SK-N-SH treated with all-trans-retinoic acid at 6 μM for 48 hours (cell line): ENCODE data around the gene MRPS16.

Experiments used
- ATAC-seq: fragments of 200-7000 bp; cut with Tn5 transposase; 3 replicates; pipeline ENCODE4 v1.9.1; 2020; ENCODE audit warnings: mild to moderate bottlenecking, moderate library complexity
- BACH2 ChIP-seq: fragments of 250-450 bp; sonication (Bioruptor Pico); IDR thresholded peaks from 2 replicates; pipeline ENCODE4 v1.9.0; 2021; ENCODE audit warnings: mild to moderate bottlenecking, borderline replicate concordance
- CREB5 ChIP-seq: fragments of 250-450 bp; sonication (Bioruptor Pico); IDR thresholded peaks from 2 replicates; pipeline ENCODE4 v1.5.1; 2020; ENCODE audit warnings: low read depth, mild to moderate bottlenecking, moderate library complexity
- CSDC2 ChIP-seq: fragments of 250-450 bp; sonication (Bioruptor Pico); IDR thresholded peaks from 2 replicates; pipeline ENCODE4 v1.5.0; 2020; ENCODE audit warnings: mild to moderate bottlenecking, moderate library complexity
- CSRNP3 ChIP-seq: fragments of 250-450 bp; sonication (Bioruptor Pico); IDR thresholded peaks from 2 replicates; pipeline ENCODE4 v1.5.1; 2021; ENCODE audit warnings: mild to moderate bottlenecking, moderate library complexity
- ESRRG ChIP-seq: fragments of 250-450 bp; sonication (Bioruptor Pico); IDR thresholded peaks from 2 replicates; pipeline ENCODE4 v1.6.1; 2021; ENCODE audit warnings: mild to moderate bottlenecking
- GLIS3 ChIP-seq: fragments of 250-450 bp; sonication (Bioruptor Pico); IDR thresholded peaks from 2 replicates; pipeline ENCODE4 v1.5.0; 2020; ENCODE audit warnings: mild to moderate bottlenecking, moderate library complexity
- ISL1 ChIP-seq: fragments of 250-450 bp; sonication (Bioruptor Pico); IDR thresholded peaks from 2 replicates; pipeline ENCODE4 v2.1.2; 2022; ENCODE audit warnings: mild to moderate bottlenecking, moderate library complexity
- OSR1 ChIP-seq: fragments of 250-450 bp; sonication (Bioruptor Pico); IDR thresholded peaks from 2 replicates; pipeline ENCODE4 v1.8.0; 2022; ENCODE audit warnings: moderate library complexity, mild to moderate bottlenecking, inconsistent platforms
- PATZ1 ChIP-seq: fragments of 250-450 bp; sonication (Bioruptor Pico); IDR thresholded peaks from 2 replicates; pipeline ENCODE4 v1.8.0; 2020; ENCODE audit warnings: mild to moderate bottlenecking, moderate library complexity, borderline replicate concordance
- POU6F1 ChIP-seq: fragments of 250-450 bp; sonication (Bioruptor Pico); IDR thresholded peaks from 2 replicates; pipeline ENCODE4 v1.8.0; 2021; ENCODE audit warnings: low read depth, mild to moderate bottlenecking, moderate library complexity, borderline replicate concordance
- SNAI2 ChIP-seq: fragments of 250-450 bp; sonication (Bioruptor Pico); IDR thresholded peaks from 2 replicates; pipeline ENCODE4 v1.5.0; 2020; ENCODE audit warnings: mild to moderate bottlenecking, moderate library complexity
- TCF4 ChIP-seq: fragments of 250-450 bp; sonication (Bioruptor Pico); IDR thresholded peaks from 2 replicates; pipeline ENCODE4 v1.8.0; 2021; ENCODE audit warnings: mild to moderate bottlenecking, moderate library complexity, borderline replicate concordance
- TOX ChIP-seq: fragments of 250-450 bp; sonication (Bioruptor Pico); IDR thresholded peaks from 2 replicates; pipeline ENCODE4 v1.8.0; 2021; ENCODE audit warnings: mild to moderate bottlenecking, moderate library complexity, borderline replicate concordance
- TSHZ2 ChIP-seq: fragments of 250-450 bp; sonication (Bioruptor Pico); IDR thresholded peaks from 2 replicates; pipeline ENCODE4 v1.5.0; 2020; ENCODE audit warnings: mild to moderate bottlenecking, moderate library complexity
- ZC3H10 ChIP-seq: fragments of 250-450 bp; sonication (Bioruptor Pico); IDR thresholded peaks from 2 replicates; pipeline ENCODE4 v1.5.1; 2021; ENCODE audit warnings: mild to moderate bottlenecking, moderate library complexity
- ZFP3 ChIP-seq: fragments of 250-450 bp; sonication (Bioruptor Pico); IDR thresholded peaks from 2 replicates; pipeline ENCODE4 v1.5.0; 2020; ENCODE audit warnings: mild to moderate bottlenecking, moderate library complexity
- ZFP30 ChIP-seq: fragments of 450-650 bp; formaldehyde crosslinking; IDR thresholded peaks from 2 replicates; pipeline ENCODE4 v1.5.0; 2022; ENCODE audit warnings: mild to moderate bottlenecking, moderate library complexity
- ZNF565 ChIP-seq: fragments of 450-650 bp; formaldehyde crosslinking; conservative IDR thresholded peaks from 2 replicates; pipeline ENCODE4 v1.5.0; 2020; ENCODE audit warnings: low read depth, mild to moderate bottlenecking, moderate library complexity
- ZNF70 ChIP-seq: fragments of 450-650 bp; formaldehyde crosslinking; IDR thresholded peaks from 2 replicates; pipeline ENCODE4 v1.5.0; 2020; ENCODE audit warnings: mild to moderate bottlenecking, moderate library complexity

MRPS16 gene

GRCh38 chr10:73248259-73248724, 4.2 kb downstream of the MRPS16 start:
- TF ChIP-seq ISL1 (CRISPR knock-in tag): no peak; the same call in 1 of the 2 replicates
- no peak for TF ChIP-seq GLIS3 (CRISPR knock-in tag)
- no peak for TF ChIP-seq ZFP30
- TF ChIP-seq ZFP3: no peak
- TF ChIP-seq ZNF70 (CRISPR knock-in tag): no peak
- TF ChIP-seq CSRNP3: no peak
- ATAC-seq: no peak

- no peak for TF ChIP-seq ESRRG
- no peak for TF ChIP-seq ZNF70 (CRISPR knock-in tag)
- no peak; the same call in 1 of the 2 replicates for TF ChIP-seq CREB5 (CRISPR knock-in tag)
- TF ChIP-seq TOX (CRISPR knock-in tag): no peak
- TF ChIP-seq CSRNP3: peak; percentile 18; the same call in 1 of the 2 replicates
- ATAC-seq: no peak
Measured at GRCh38 chr10:73247509-73248258, 4.8 kb downstream of the MRPS16 start.

GRCh38 chr10:73246646-73247508, 5.6 kb downstream of the MRPS16 start, which contains the start of gene DNAJC9:
TSS of gene DNAJC9 (minus strand) at chr10:73247255. CDS start at chr10:73247189, 66 bp downstream.
- no peak for TF ChIP-seq ZNF70 (CRISPR knock-in tag)
- 0 out of 2 replicates have a peak, but pooled peaks have one; percentile 12 for TF ChIP-seq ESRRG
- peak; percentile 85 for ATAC-seq

GRCh38 chr10:73246322-73246645, 6.2 kb downstream of the MRPS16 start:
- no peak for ATAC-seq
- TF ChIP-seq CSDC2 (CRISPR knock-in tag) (no peak), ZNF565 (CRISPR knock-in tag) (no peak), OSR1 (CRISPR knock-in tag) (no peak)
- TF ChIP-seq, all 23 proteins: peak for 0

GRCh38 chr10:73244866-73245477, 7.5 kb downstream of the MRPS16 start:
- 0 out of 3 replicates have a peak, but pooled peaks have one; percentile 2 for ATAC-seq
- TF ChIP-seq TCF4 (CRISPR knock-in tag): no peak
- no peak for TF ChIP-seq TOX (CRISPR knock-in tag)
- TF ChIP-seq ZNF70 (CRISPR knock-in tag): no peak
- no peak for TF ChIP-seq ZFP3
- no peak for TF ChIP-seq OSR1 (CRISPR knock-in tag)
- no peak for TF ChIP-seq ZC3H10 (CRISPR knock-in tag)
- TF ChIP-seq, all 23 proteins: peak for 0

GRCh38 chr10:73239908-73240307, 12.5 kb downstream of the MRPS16 start:
- no peak for ATAC-seq
- no peak for TF ChIP-seq BACH2 (CRISPR knock-in tag)
- TF ChIP-seq PATZ1: no peak
- TF ChIP-seq GLIS3 (CRISPR knock-in tag): no peak
- no peak for TF ChIP-seq SNAI2
- TF ChIP-seq POU6F1: no peak
- no peak for TF ChIP-seq ESRRG
- no peak for TF ChIP-seq ZC3H10 (CRISPR knock-in tag)
- TF ChIP-seq TSHZ2 (CRISPR knock-in tag): no peak
